ENCODE data around the gene TNFSF12. TPM values are rescaled to one million over a fixed set of nuclear protein-coding genes. Genes with fewer than 3 reads are reported as not detected.

The TNFSF12 gene
- total and polyA plus RNA-seq, 9 of the 15 experiments (the other 6 are each of a cell fraction or from before 2014, with no cell fraction given): 0.03 to 0.95 (median 0.19) TPM; not detected in 3

DNA sequence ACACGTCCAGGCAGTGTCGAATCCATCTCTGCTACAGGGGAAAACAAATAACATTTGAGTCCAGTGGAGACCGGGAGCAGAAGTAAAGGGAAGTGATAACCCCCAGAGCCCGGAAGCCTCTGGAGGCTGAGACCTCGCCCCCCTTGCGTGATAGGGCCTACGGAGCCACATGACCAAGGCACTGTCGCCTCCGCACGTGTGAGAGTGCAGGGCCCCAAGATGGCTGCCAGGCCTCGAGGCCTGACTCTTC lies 23.4 kb downstream of the TNFSF12 start (continued):
- TF ChIP-seq NCOR1 (IDR thresholded peaks at IDR 0.05) (no peak), CBFA2T2 (conservative IDR thresholded peaks at IDR 0.05) (peak; percentile 54), NELFE (IDR thresholded peaks at IDR 0.05; ENCODE audit: insufficient read depth, insufficient read length) (no peak), SIN3A (IDR thresholded peaks at IDR 0.05; ENCODE audit: borderline replicate concordance in 2 of 2, control insufficient read depth in 1 of 2, low read depth in 2 of 2, low read length in 2 of 2) (peak in 1 of 2 experiments; percentile 66; a peak in 1 of 4 replicates), HDAC1 (IDR thresholded peaks at IDR 0.05) (0 out of 4 replicates have a peak, but pooled peaks of 1 of the 2 experiments have one; percentile 2), L3MBTL2 (IDR thresholded peaks at IDR 0.05) (peak; percentile 99), TOE1 (IDR thresholded peaks at IDR 0.05; ENCODE audit: borderline replicate concordance) (no peak), TOE1 (CRISPR knock-in tag; IDR thresholded peaks at IDR 0.05; ENCODE audit: borderline replicate concordance, low read depth) (no peak), POLR2AphosphoS2 (IDR thresholded peaks at IDR 0.05; ENCODE audit: low read length) (peak; percentile 98; the same call in 1 of the 2 replicates), CBFB (CRISPR knock-in tag; IDR thresholded peaks at IDR 0.05) (no peak), ZFX (CRISPR knock-in tag; IDR thresholded peaks at IDR 0.05) (peak; percentile 91), TEAD1 (CRISPR knock-in tag; IDR thresholded peaks at IDR 0.05) (peak in 1 of 2 experiments; percentile 54; a peak in 1 of 4 replicates), ARID1B (IDR thresholded peaks at IDR 0.05) (no peak), MED1 (CRISPR knock-in tag; IDR thresholded peaks at IDR 0.05; ENCODE audit: borderline replicate concordance) (no peak), GTF2A2 (tag; IDR thresholded peaks at IDR 0.05) (no peak), TGIF2 (CRISPR knock-in tag; IDR thresholded peaks at IDR 0.05) (no peak), JUN (IDR thresholded peaks at IDR 0.05; ENCODE audit: borderline replicate concordance, low read depth, low read length) (peak; percentile 76; the same call in 1 of the 2 replicates), JUN (CRISPR knock-in tag; IDR thresholded peaks at IDR 0.05; ENCODE audit: borderline replicate concordance) (no peak), ETV1 (tag; conservative IDR thresholded peaks at IDR 0.05; ENCODE audit: low read depth) (peak; percentile 68), MYC (IDR thresholded peaks at IDR 0.05; ENCODE audit: low read depth, low read length) (peak; percentile 100), MYC (CRISPR knock-in tag; IDR thresholded peaks at IDR 0.05; ENCODE audit: borderline replicate concordance, low read depth) (peak; percentile 76; the same call in 1 of the 2 replicates)
- TF ChIP-seq, protein P1, sequence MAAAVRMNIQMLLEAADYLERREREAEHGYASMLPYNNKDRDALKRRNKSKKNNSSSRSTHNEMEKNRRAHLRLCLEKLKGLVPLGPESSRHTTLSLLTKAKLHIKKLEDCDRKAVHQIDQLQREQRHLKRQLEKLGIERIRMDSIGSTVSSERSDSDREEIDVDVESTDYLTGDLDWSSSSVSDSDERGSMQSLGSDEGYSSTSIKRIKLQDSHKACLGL (CRISPR knock-in tag; IDR thresholded peaks at IDR 0.05; ENCODE audit: borderline replicate concordance, poor library complexity, severe bottlenecking): peak; percentile 87
- TF ChIP-seq, protein P2, sequence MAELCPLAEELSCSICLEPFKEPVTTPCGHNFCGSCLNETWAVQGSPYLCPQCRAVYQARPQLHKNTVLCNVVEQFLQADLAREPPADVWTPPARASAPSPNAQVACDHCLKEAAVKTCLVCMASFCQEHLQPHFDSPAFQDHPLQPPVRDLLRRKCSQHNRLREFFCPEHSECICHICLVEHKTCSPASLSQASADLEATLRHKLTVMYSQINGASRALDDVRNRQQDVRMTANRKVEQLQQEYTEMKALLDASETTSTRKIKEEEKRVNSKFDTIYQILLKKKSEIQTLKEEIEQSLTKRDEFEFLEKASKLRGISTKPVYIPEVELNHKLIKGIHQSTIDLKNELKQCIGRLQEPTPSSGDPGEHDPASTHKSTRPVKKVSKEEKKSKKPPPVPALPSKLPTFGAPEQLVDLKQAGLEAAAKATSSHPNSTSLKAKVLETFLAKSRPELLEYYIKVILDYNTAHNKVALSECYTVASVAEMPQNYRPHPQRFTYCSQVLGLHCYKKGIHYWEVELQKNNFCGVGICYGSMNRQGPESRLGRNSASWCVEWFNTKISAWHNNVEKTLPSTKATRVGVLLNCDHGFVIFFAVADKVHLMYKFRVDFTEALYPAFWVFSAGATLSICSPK (IDR thresholded peaks at IDR 0.05; ENCODE audit: borderline replicate concordance): no peak
